Measurements from ENCODE around the gene UCK1.

Gene UCK1

DNA sequence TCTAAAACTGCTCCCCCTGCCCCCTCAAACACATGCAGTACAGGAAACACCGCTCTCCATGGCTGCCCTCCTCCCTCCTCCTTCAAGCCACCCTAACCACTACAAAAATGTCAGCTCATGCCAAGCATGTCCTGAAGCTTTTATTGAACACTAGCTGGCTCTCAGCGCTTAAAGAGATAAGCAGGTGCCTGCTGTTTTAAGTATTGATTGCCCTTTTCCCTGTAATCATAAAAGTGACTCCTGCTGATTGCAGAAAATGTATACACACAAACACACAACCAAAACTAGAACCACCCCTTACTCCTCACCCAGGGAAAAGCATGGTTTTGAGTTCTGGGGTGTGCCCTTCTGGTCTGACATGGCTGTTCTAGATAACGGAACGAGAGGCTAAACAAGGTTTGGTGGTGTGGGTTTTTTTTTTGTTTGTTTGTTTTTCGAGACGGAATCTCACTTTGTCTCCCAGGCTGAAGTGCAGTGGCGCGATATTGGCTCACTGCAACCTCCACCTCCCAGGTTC is 3.7 kb upstream of the UCK1 start:
- DNase-seq (ENCODE audit: low read depth), result no peak
- TF ChIP-seq, protein P1, sequence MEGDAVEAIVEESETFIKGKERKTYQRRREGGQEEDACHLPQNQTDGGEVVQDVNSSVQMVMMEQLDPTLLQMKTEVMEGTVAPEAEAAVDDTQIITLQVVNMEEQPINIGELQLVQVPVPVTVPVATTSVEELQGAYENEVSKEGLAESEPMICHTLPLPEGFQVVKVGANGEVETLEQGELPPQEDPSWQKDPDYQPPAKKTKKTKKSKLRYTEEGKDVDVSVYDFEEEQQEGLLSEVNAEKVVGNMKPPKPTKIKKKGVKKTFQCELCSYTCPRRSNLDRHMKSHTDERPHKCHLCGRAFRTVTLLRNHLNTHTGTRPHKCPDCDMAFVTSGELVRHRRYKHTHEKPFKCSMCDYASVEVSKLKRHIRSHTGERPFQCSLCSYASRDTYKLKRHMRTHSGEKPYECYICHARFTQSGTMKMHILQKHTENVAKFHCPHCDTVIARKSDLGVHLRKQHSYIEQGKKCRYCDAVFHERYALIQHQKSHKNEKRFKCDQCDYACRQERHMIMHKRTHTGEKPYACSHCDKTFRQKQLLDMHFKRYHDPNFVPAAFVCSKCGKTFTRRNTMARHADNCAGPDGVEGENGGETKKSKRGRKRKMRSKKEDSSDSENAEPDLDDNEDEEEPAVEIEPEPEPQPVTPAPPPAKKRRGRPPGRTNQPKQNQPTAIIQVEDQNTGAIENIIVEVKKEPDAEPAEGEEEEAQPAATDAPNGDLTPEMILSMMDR (conservative IDR thresholded peaks at IDR 0.05; ENCODE audit: low read depth, low read length), result no peak
- H3K4me3 ChIP-seq (ENCODE audit: low read depth, low read length), result no peak overlapping the region

DNA sequence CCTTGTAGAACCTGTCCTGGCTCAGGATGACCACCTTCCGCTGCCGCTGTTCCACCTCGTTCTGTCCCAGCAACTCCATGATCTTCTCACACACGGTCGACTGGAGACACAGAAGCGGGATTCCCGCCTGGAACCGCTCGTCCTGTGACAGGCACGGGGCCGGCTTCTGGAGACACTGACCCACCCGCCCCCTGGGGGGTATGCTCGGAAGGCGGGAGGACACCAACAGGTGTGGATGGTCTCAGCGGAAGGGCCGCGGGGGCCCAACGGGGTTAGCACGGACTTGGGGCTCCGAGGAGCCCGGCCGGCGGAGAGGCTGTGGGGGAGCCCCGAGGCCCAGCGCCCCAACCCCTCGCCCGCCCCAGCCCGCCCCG is 530 bp downstream of the UCK1 start:
- TF ChIP-seq, protein P1 (conservative IDR thresholded peaks at IDR 0.05; ENCODE audit: low read depth, low read length), result peak; percentile 37
- peak overlapping the region; percentile 85 for H3K4me3 ChIP-seq (ENCODE audit: low read depth, low read length)
- DNase-seq (ENCODE audit: low read depth), result peak; percentile 41

DNA sequence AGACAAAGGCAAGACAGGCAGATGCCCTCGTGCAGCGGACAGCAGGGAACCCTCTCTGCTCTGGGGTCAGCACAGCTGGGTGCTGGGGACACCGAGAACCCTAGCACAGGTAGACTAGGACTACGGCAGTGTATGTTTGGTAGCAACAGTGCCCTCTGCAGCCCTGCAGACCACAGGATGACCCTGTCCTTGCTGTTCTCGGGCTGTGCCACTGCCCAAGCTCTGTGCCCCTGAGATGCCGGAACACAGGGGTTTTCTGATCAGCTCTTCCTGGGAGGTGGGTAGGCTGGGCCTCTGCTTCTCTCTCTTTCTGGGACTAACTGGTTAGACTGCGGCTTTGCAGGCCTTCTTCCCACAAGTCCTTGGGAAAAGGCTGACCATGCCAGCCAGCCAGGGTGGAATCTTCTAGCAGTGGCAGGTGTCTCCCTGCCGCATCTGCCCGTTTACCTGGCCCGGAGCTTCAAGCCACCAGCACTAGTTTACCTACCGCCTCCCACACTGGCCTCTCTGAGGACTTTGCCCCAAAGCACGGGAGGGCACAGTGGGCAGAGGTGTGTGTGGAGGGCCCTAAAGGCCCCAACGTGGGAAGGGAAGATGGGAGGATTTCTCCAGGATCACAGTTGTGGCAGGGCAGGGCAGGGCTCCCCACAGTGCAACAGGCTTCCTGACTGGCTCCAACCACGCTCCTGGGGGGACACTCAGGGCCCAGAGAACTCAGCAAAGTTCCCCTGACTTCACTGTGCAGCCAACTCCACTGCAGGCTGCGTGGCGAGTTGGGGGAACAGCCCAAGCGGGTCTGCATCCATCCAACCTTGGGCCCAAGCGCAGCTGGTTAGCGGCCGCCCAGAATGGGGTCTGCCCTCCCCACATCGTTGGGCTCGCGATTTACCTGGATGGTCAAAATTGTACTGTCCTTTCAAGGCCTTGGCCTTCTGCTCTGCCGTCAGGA is 1.2 kb downstream of the UCK1 start:
- TF ChIP-seq, protein P1 (conservative IDR thresholded peaks at IDR 0.05; ENCODE audit: low read depth, low read length), result no peak
- no peak for DNase-seq (ENCODE audit: low read depth)
- H3K4me3 ChIP-seq (ENCODE audit: low read depth, low read length), result peak overlapping the region; percentile 85

DNA sequence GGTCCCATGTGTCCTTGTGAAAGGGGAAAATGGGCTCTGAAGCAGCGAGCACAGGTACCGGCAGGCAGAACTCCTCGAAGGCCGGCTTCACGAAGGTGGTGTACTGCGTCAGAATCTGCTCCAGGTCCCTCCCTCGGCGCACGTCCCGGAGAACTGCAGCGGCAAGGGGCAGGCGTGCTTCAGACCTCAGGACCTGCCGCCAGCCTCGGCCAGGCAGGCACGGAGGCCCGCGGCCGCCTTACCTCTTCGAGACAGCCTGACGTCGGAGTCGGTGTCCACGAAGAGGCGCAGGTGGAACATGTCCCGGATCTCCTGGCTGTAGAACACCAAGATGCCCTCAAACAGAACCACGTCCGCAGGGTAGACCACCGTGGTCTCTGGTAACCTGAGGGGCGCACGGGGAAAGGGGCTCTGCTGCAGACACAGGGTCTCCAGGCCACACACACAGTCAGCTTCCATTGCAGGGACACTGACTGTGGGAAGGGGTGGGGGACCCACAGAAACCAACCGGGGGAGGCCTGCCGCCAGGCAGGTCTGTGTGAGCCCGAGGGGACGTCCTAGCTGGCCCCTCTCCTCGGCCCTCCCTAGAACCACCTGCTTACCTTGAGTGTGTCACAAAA is 2.1 kb downstream of the UCK1 start:
- no peak for DNase-seq (ENCODE audit: low read depth)
- TF ChIP-seq, protein P1 (conservative IDR thresholded peaks at IDR 0.05; ENCODE audit: low read depth, low read length), result no peak
- H3K4me3 ChIP-seq (ENCODE audit: low read depth, low read length), result no peak overlapping the region

DNA sequence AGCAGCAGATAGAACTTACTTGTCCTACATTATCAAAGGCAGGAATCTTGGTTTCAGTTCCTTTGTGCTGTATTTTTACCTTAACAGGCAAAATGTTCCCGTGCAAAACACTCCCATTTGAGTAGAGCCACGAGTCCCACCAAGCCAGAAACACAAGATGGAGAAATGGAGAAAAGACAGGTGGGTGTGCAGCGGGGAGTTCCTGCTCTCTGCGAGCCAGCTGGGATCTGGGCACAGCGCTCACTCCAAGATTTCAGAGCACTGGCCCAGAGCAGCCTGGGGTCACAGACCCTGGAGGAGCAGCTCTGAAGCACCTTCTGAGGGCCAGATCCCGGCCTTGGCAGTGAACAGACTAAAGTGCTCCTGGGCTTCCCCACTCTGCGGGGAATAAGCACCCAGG is 2.9 kb downstream of the UCK1 start:
- no peak overlapping the region for H3K4me3 ChIP-seq (ENCODE audit: low read depth, low read length)
- TF ChIP-seq, protein P1 (conservative IDR thresholded peaks at IDR 0.05; ENCODE audit: low read depth, low read length), result no peak
- no peak for DNase-seq (ENCODE audit: low read depth)

DNA sequence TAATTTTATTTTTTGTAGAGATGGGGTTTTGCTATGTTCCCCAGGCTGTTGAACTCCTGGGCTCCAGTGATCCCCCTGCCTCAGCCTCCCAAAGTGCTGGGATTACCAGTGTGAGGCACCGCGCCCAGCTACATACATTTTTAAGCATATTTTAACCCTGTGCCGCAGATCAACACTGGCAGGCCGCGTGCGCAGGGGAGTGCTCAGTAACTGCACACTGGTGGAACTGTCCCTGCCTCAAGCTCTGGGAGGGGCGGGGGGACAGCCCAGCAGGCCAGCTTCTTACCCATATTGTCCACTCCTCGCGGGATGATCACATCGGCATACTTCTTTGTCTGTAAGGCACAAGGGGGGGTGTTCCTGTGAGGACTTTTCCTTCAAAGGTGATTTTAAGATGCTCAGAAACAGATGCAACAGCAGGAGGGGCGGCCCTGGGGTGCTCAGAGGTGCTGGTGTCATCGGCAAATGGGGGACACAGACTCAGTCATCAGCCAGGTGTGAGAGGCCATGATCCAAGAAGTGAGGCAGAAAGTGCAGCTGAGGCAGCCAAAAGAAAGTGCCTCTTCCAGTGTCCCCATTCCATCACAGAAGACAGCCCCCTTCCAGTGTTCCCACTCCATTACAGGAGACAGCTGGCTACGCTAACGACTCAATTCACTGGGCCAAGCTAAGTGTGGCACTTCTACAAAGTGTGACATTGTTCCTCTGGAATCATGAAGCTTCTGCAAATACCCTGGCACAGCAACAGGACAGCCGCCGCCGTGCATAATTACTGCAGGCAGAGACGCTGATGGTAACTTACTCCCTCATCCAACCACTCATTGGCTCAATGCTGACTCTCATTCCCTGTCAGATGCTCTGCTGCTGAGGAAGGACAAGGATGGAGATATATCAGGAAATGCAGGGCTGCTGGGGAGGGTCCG is 5.2 kb downstream of the UCK1 start:
- H3K4me3 ChIP-seq (ENCODE audit: low read depth, low read length), result no peak overlapping the region
- TF ChIP-seq, protein P1 (conservative IDR thresholded peaks at IDR 0.05; ENCODE audit: low read depth, low read length), result no peak
- DNase-seq (ENCODE audit: low read depth), result no peak
